H9 (cell line): ENCODE results near the gene TGFBR2. TPM values are rescaled to one million over a fixed set of nuclear protein-coding genes. Genes with fewer than 3 reads are reported as not detected.

Experiments
- DNase-seq: peaks from one replicate; pipeline ENCODE4 v3.0.0-alpha.2; 2017
- H2AFZ ChIP-seq: one replicate; pipeline ENCODE4 v1.6.1; 2013; ENCODE audit warnings: mild to moderate bottlenecking, low read length, control low read depth, moderate library complexity
- H2AK5ac ChIP-seq: 2 replicates; pipeline ENCODE4 v1.6.1; 2013; ENCODE audit warnings: low read length, control low read depth, mixed read lengths; ENCODE audit not compliant: insufficient read length
- H2BK120ac ChIP-seq: one replicate; pipeline ENCODE4 v1.6.1; 2013; ENCODE audit warnings: low read depth, mild to moderate bottlenecking, low read length, control low read depth, inconsistent platforms; ENCODE audit not compliant: poor library complexity, severe bottlenecking
- H2BK12ac ChIP-seq: 2 replicates; pipeline ENCODE4 v1.6.1; 2013; ENCODE audit warnings: low read length, control low read depth, mixed read lengths, low read depth; ENCODE audit not compliant: insufficient read length
- H2BK15ac ChIP-seq: 2 replicates; pipeline ENCODE4 v1.6.1; 2013; ENCODE audit warnings: low read depth, low read length, control low read depth
- H2BK20ac ChIP-seq: one replicate; pipeline ENCODE4 v1.6.1; 2013; ENCODE audit warnings: low read depth, mild to moderate bottlenecking, low read length, control low read depth, inconsistent platforms; ENCODE audit not compliant: poor library complexity, severe bottlenecking
- H2BK5ac ChIP-seq: 2 replicates; pipeline ENCODE4 v1.6.1; 2013; ENCODE audit warnings: low read length, control low read depth, mixed read lengths; ENCODE audit not compliant: insufficient read length
- H3K14ac ChIP-seq: 2 replicates; pipeline ENCODE4 v1.6.1; 2013; ENCODE audit warnings: low read length, control low read depth; ENCODE audit not compliant: insufficient read depth
- H3K18ac ChIP-seq: 2 replicates; pipeline ENCODE4 v1.6.1; 2013; ENCODE audit warnings: low read depth, mild to moderate bottlenecking, mixed read lengths, low read length, control low read depth; ENCODE audit not compliant: insufficient read length
- H3K23ac ChIP-seq: 2 replicates; pipeline ENCODE4 v1.6.1; 2013; ENCODE audit warnings: low read length, control low read depth, mixed read lengths, low read depth; ENCODE audit not compliant: insufficient read length
- H3K23me2 ChIP-seq: 2 replicates; pipeline ENCODE4 v1.6.1; 2013; ENCODE audit warnings: low read depth, mild to moderate bottlenecking, mixed read lengths, low read length, control low read depth; ENCODE audit not compliant: insufficient read length, poor library complexity, severe bottlenecking
- H3K27ac ChIP-seq: 2 replicates; pipeline ENCODE4 v1.5.1; 2013; ENCODE audit warnings: low read length, control low read depth, mixed read lengths, low read depth; ENCODE audit not compliant: insufficient read length
- H3K27me3 ChIP-seq: 2 replicates; pipeline ENCODE4 v1.6.1; 2013; ENCODE audit warnings: low read length, control low read depth, inconsistent platforms; ENCODE audit not compliant: insufficient read depth
- H3K4ac ChIP-seq: 2 replicates; pipeline ENCODE4 v1.6.1; 2013; ENCODE audit warnings: low read depth, mild to moderate bottlenecking, control low read depth, inconsistent platforms, low read length, moderate library complexity
- H3K4me1 ChIP-seq: 2 replicates; pipeline ENCODE4 v1.6.1; 2013; ENCODE audit warnings: low read length, control low read depth, inconsistent platforms; ENCODE audit not compliant: insufficient read depth
- H3K4me2 ChIP-seq: 2 replicates; pipeline ENCODE4 v1.6.1; 2013; ENCODE audit warnings: low read length, control low read depth, mixed read lengths; ENCODE audit not compliant: insufficient read length, insufficient read depth
- H3K56ac ChIP-seq: 2 replicates; pipeline ENCODE4 v1.6.1; 2013; ENCODE audit warnings: low read depth, mild to moderate bottlenecking, mixed read lengths, low read length, control low read depth; ENCODE audit not compliant: insufficient read length
- H3K79me1 ChIP-seq: 2 replicates; pipeline ENCODE4 v1.6.1; 2013; ENCODE audit warnings: low read depth, mild to moderate bottlenecking, moderate library complexity, low read length, control low read depth, inconsistent platforms; ENCODE audit not compliant: insufficient read depth, poor library complexity, severe bottlenecking
- H3K79me2 ChIP-seq: 2 replicates; pipeline ENCODE4 v1.6.1; 2013; ENCODE audit warnings: low read length, control low read depth, inconsistent platforms; ENCODE audit not compliant: insufficient read depth
- H3K9ac ChIP-seq: 2 replicates; pipeline ENCODE4 v1.6.1; 2013; ENCODE audit warnings: low read length, control low read depth, mixed read lengths; ENCODE audit not compliant: insufficient read length; ENCODE audit errors: extremely low read depth
- H3K9me3 ChIP-seq: one replicate; pipeline ENCODE4 v1.6.1; 2013; ENCODE audit warnings: low read depth, low read length, inconsistent platforms; ENCODE audit not compliant: control insufficient read depth
- H3T11ph ChIP-seq: one replicate; pipeline ENCODE4 v1.6.1; 2013; ENCODE audit warnings: mild to moderate bottlenecking, low read length, control low read depth, inconsistent platforms
- H4K20me1 ChIP-seq: one replicate; pipeline ENCODE4 v1.6.1; 2013; ENCODE audit not compliant: control insufficient read depth, insufficient read length, insufficient read depth
- H4K5ac ChIP-seq: 2 replicates; pipeline ENCODE4 v1.6.1; 2013; ENCODE audit warnings: low read depth, mild to moderate bottlenecking, mixed read lengths, low read length, control low read depth; ENCODE audit not compliant: insufficient read length
- H4K8ac ChIP-seq: replicated peaks from 2 replicates; pipeline ENCODE4 v1.6.1; 2013; ENCODE audit warnings: low read length, control low read depth, mixed read lengths, low read depth; ENCODE audit not compliant: insufficient read length
- H4K91ac ChIP-seq: 2 replicates; pipeline ENCODE4 v1.6.1; 2013; ENCODE audit warnings: low read depth, mild to moderate bottlenecking, moderate library complexity, mixed read lengths, low read length, control low read depth; ENCODE audit not compliant: insufficient read length
- H3K27ac Mint-ChIP-seq, 3 experiments: 2 replicates in 2 of 3; 3 replicates in 1 of 3; pipeline ENCODE4 v1.8.0; 2020 to 2021; ENCODE audit warnings: mixed read lengths in 3 of 3, mild to moderate bottlenecking in 1 of 3, moderate library complexity in 1 of 3
- H3K27me3 Mint-ChIP-seq: 2 replicates; pipeline ENCODE4 v1.8.0; 2021; ENCODE audit warnings: low read depth, mild to moderate bottlenecking, moderate library complexity, mixed read lengths
- H3K36me3 Mint-ChIP-seq, 3 experiments: 2 replicates in 2 of 3; 3 replicates in 1 of 3; pipeline ENCODE4 v1.8.0; 2020 to 2021; ENCODE audit warnings: low read depth in 3 of 3, mixed read lengths in 3 of 3; ENCODE audit not compliant: insufficient read depth in 1 of 3
- H3K4me1 Mint-ChIP-seq, 2 experiments: 2 replicates each; pipeline ENCODE4 v1.8.0; 2020; ENCODE audit warnings: mixed read lengths in 2 of 2
- H3K4me3 Mint-ChIP-seq, 2 experiments: 2 replicates in 1 of 2; 3 replicates in 1 of 2; pipeline ENCODE4 v1.8.0; 2020 to 2021; ENCODE audit warnings: mild to moderate bottlenecking in 2 of 2, mixed read lengths in 2 of 2, moderate library complexity in 1 of 2
- H3K9me3 Mint-ChIP-seq, 2 experiments: 2 replicates in 1 of 2; 3 replicates in 1 of 2; pipeline ENCODE4 v1.8.0; 2020; ENCODE audit warnings: mild to moderate bottlenecking in 2 of 2, mixed read lengths in 2 of 2, moderate library complexity in 1 of 2
- WGBS: extraction: QIAGEN DNeasy Blood & Tissue Kit; methylation state at CpG from one replicate; pipeline ENCODE4 v1.1.7; 2013; ENCODE audit warnings: missing lambda C conversion rate, low lambda C conversion rate, mixed read lengths; ENCODE audit not compliant: insufficient read length; ENCODE audit errors: extremely low coverage; 5-methylcytosine and 5-hydroxymethylcytosine counted together
- total RNA-seq: library from RNA; stranded (reverse); gene quantifications from 2 replicates; pipeline ENCODE4 v1.2.1, GENCODE V29; 2021
- TF ChIP-seq, protein P1 (sequence below): fragments of 200-600 bp; sonication (generic); conservative IDR thresholded peaks from 3 replicates; pipeline ENCODE4 v1.8.0; 2021; ENCODE audit warnings: antibody characterized with exemption, mild to moderate bottlenecking

TGFBR2 gene
- total RNA-seq, 1 experiment from 2014 or later: 10.6 TPM

DNA sequence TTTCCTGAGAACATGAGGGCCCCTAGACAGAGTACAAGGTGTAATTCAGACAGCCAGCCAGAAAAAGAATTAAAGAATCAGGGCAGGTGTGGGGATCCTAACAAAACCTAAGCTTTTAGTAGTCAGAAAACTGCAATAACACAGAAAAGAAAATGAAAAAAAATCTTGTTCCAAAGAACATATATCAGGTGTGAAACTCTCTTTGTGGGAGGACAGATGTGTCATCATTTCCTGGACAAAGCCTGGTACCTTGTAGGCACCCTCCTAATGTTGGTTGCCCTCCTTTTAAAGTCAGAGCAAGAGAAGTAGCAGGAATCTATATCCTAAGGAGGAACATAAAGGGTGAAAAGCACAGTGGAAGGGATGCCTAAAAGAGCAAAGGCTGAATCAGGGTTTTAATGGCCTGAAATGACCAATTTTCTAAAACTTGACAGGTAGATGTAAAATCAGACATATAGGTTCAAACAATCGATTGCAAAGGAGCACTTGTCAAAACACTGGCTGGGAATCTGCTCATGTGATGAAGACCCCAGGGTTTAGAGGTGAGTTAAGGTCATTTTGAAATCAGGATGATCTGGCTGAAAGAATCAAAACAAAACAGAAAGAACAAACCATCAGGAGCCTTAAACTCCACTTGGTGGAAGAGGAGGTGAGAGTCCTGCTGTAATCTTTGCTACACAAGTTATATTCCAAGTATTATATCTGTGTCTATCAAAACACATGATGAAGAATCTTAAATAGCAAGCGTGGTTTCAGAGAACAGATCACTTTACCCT is 54.9 kb downstream of the TGFBR2 start:
- TF ChIP-seq, protein P1, sequence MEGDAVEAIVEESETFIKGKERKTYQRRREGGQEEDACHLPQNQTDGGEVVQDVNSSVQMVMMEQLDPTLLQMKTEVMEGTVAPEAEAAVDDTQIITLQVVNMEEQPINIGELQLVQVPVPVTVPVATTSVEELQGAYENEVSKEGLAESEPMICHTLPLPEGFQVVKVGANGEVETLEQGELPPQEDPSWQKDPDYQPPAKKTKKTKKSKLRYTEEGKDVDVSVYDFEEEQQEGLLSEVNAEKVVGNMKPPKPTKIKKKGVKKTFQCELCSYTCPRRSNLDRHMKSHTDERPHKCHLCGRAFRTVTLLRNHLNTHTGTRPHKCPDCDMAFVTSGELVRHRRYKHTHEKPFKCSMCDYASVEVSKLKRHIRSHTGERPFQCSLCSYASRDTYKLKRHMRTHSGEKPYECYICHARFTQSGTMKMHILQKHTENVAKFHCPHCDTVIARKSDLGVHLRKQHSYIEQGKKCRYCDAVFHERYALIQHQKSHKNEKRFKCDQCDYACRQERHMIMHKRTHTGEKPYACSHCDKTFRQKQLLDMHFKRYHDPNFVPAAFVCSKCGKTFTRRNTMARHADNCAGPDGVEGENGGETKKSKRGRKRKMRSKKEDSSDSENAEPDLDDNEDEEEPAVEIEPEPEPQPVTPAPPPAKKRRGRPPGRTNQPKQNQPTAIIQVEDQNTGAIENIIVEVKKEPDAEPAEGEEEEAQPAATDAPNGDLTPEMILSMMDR: no peak
- Histone ChIP-seq H4K20me1 (no peaks in the 10 kb centered on the region), H3K4ac (no peak overlapping the region), H3K4me1 (peaks cover 21% of the 10 kb centered on the region), H4K91ac (no peak overlapping the region), H4K5ac (no peak overlapping the region), H4K8ac (no peak overlapping the region), H3K27ac (no peak overlapping the region), H2AFZ (no peak overlapping the region), H2AK5ac (no peak overlapping the region), H3K23ac (no peak overlapping the region), H2BK120ac (no peak overlapping the region), H2BK12ac (no peak overlapping the region), H3K4me2 (no peak overlapping the region), H3K79me1 (no peaks in the 10 kb centered on the region), H2BK20ac (no peak overlapping the region), H2BK15ac (no peak overlapping the region), H3K56ac (no peak overlapping the region), H3K14ac (no peak overlapping the region), H3K79me2 (no peaks in the 10 kb centered on the region), H3T11ph (no peak overlapping the region), H2BK5ac (no peak overlapping the region), H3K27me3 (no peaks in the 10 kb centered on the region), H3K23me2 (no peaks in the 10 kb centered on the region), H3K9ac (no peak overlapping the region), H3K18ac (no peak overlapping the region), H3K9me3 (no peaks in the 10 kb centered on the region)
- Mint-ChIP-seq H3K4me1 (peaks cover 55 to 64% of the 10 kb centered on the region in 2 experiments), H3K4me3 (no peak overlapping the region), H3K27ac (no peak overlapping the region; a peak in 1 of 7 replicates), H3K9me3 (no peaks in the 10 kb centered on the region), H3K27me3 (no peaks in the 10 kb centered on the region), H3K36me3 (peaks cover 3 to 13% (median 4%) of the 10 kb centered on the region in 3 experiments; a peak in 5 of 7 replicates)
- no CpG with 5 or more reads among the region's 2 CpGs for WGBS
- DNase-seq: no peak
